Activated CD4-positive, CD25-positive, alpha-beta regulatory T cell treated with anti-CD3 and anti-CD28 coated beads, Interleukin-2, amount 50 U/mL, for 24 hours (primary cell): ENCODE data around the gene DNMBP.
"Not testable (repeated sequence)": the region's sequence is repeated elsewhere in the genome, so short reads cannot be mapped to it uniquely, and the experiment has no call there.

ENCODE experiments used
- ATAC-seq, 2 donors: fragments of 150-1000 bp; cut with Tn5 transposase; one replicate each; pipeline ENCODE4 v1.10.0; 2021; ENCODE audit warnings: mild to moderate bottlenecking in 1 of 2, moderate library complexity in 1 of 2

DNMBP gene

GRCh38 chr10:99953510-99953909 is 56.2 kb downstream of the DNMBP start:
- not testable (repeated sequence) for ATAC-seq

DNA sequence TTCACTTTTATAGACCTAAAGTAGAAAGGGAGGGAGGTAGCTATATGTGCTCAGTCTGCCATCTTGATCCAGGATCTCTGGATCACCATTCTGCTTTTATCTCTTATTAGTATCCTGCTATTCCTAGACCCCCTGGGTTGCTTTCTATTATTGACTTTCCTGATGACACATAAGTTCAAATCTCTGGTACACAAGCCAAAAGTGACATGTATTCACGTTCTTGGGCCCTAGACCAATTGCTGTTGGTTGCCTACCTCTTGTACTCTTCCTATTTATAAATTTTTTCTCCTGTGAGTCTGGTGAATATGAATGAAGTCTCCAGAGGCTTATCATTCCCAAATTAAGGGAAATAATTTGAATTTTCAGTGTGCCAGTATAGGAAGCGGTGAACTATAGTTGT is 56.9 kb downstream of the DNMBP start:
- no peak for ATAC-seq

DNA sequence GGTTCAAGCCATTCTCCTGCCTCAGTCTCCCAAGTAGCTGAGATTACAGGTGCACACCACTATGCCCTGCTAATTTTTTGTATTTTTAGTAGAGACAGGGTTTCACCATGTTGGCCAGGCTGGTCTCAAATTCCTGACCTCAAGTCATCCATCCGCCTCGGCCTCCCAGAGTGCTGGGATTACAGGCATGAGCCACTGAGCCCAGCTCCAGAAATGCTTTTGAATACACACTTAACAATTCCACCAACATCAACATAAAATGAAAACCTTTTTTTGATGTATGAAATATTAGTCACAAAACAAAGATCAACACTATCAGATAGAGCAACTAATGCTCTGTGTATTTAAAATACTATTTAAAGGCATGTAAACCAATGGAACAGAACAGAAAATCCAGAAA is 63.7 kb downstream of the DNMBP start:
- ATAC-seq: not testable (repeated sequence)

GRCh38 chr10:99945263-99945662 is 64.5 kb downstream of the DNMBP start:
- no peak for ATAC-seq

DNA sequence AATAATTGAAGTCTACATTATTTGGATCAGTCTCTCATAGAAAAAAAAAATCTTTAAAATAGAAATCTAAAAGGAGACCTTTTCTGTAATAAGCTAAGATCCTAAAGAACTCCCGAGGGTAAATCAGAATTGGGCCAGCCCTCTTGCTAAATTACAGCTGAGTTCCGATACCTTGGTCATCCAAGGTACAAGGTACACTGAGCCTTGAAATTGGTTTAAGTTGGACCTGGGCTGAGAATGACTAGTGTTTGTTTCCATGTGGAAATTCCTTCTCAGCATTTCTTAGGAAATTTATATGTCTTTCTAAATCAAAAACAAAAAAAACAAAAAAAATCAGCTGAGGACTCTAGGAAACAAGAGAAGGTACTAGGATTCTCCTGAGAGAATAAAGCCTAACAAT is 64.9 kb downstream of the DNMBP start:
- ATAC-seq: no peak

GRCh38 chr10:99943908-99944307 is 65.8 kb downstream of the DNMBP start:
- no peak for ATAC-seq

DNA sequence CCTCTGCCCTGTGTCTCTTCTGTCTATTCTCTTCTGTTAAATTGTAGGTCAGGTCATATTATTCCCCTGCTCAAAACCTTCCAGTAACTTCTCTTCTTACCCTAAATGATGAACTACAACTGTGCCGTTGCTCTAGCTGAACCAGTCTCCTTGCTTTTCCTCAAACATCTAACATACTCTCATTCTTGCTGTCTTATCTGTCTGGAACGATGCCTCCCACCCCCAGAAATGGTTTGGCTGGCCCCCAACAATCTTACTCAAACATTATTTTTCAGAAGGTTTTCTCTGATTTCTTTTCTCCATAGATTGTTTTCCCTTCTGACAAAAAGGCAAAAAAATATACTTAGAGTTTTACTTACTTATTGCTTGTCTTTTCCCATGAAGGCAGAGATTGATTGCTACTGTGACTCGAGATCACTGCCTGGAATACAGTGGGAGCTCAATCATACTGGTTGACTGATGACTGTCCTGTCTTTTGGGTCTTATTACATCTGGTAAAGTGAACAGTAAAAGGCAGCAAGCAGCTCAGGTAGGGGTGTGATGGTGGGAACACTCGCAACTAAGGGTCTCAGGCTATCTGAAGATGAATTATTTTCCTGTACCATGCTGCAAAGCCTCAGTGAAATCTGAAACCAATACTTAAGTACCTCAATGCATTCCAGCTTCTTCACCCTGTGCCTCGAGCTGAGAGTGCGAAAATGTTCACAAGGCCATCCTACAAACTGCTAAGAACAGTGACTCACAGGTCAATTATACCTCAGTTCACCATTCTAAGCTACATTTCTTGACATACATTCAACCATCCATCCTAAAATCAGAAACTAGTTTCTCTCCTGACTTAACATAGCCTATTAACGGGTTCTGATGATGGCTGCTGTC is 67.6 kb downstream of the DNMBP start:
- no peak for ATAC-seq

GRCh38 chr10:99938563-99938962 is 71.2 kb downstream of the DNMBP start:
- peak; percentile 38 to 48 for ATAC-seq

DNA sequence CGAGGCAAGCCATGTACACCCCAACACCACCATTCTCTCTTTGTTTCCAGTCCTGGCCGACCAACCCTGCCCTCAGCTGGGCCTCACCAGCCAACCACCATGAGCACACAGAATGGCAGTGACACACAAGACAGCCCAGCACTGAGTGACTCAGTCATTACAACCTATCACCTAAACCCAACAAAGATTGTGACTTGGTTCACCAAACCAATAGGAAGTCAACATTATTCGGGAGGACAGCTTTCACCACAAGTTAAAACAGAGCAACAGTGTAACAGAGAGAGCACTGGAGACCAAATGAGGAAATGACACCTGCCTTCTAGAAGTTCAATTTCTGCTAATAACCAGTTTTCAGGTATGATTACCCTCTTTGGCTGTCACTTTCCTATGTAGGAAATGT is 72.1 kb downstream of the DNMBP start:
- ATAC-seq: peak in 1 of 2 donors; percentile 36

GRCh38 chr10:99932203-99932957 is 77.4 kb downstream of the DNMBP start:
- ATAC-seq: not testable (repeated sequence)

DNA sequence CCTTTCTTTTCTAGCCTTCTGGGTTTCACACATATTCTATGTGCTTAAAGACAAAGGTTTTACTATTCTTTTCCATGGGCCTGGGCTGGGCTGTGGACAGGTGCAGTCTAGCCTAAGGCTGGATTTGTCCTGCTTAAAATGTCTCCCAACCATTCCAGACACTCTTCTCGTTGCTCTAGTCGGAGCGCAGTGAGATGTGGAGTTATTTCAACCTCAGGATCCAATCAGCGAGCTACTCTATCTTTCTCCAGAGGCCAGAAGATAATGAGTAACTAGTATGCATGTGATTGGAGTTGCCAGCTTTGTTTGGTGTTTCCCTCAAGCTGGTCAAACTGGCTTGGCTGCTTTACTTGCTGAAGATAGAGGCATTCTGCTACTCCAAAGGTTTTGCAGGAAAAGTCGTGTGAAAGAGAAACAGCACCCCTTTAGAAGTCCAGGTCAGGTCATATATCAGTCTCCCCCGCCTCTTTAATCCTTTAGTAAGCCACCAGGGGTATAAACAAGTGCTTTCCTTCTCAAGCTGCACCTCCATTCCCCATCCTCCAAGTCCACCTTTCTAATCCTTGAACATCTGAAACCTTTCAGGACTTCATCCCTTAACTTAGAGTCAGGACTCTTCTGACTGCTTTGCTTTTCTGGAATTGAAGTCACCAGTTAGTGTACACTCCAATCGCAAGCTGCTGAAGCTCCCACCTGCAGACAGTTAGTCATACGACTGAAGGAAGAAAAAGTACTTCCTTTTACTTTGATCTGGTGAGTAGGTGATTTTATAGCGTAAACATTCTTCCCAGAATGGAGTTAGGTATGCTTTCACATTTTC is 78.8 kb downstream of the DNMBP start:
- ATAC-seq: no peak

DNA sequence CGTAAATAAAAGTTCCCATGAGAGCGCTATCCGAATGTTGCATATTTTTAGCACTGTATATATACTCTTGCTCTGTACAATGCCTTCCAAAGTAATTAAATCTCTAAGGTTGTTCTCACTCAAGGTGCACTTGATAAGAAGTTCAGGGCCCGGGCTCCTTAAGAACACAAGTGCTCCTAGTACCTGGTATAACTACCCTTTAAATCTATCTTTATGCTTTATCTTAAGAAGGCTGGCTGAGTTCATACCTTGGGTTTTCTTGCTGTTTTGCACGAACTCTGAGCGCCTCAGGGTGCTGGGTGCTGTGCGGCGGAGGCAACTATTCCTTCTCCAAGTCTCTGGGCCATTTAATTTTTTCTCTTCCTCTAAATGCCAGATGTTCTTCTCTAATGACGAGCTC is 80.4 kb downstream of the DNMBP start:
- no peak for ATAC-seq

DNA sequence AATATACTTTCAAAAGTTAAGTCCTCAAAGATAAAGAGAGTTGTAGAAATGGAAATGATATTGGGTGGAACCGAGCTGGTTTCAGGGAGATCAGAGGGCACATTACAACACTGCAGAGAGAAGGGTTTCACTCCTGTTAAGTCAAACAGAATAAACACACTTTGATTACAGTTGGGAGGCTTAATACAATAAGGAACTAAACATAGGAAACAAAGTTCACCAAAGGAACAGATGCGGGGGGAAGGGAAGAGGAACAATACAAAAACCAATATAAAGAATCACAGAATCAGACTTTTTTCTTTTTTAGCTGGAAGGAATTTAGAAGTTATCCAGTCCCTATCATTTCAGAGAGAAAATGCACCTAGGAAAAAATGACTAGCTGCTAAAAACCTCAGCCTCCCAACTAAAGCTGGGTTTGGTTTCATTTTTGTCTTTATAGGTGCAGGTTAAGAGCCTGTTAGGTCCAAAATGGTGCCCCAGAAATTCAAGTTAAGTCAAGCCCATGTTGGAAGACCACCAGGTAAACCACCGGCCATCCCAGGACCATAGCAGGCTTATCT is 81.9 kb downstream of the DNMBP start:
- no peak for ATAC-seq

DNA sequence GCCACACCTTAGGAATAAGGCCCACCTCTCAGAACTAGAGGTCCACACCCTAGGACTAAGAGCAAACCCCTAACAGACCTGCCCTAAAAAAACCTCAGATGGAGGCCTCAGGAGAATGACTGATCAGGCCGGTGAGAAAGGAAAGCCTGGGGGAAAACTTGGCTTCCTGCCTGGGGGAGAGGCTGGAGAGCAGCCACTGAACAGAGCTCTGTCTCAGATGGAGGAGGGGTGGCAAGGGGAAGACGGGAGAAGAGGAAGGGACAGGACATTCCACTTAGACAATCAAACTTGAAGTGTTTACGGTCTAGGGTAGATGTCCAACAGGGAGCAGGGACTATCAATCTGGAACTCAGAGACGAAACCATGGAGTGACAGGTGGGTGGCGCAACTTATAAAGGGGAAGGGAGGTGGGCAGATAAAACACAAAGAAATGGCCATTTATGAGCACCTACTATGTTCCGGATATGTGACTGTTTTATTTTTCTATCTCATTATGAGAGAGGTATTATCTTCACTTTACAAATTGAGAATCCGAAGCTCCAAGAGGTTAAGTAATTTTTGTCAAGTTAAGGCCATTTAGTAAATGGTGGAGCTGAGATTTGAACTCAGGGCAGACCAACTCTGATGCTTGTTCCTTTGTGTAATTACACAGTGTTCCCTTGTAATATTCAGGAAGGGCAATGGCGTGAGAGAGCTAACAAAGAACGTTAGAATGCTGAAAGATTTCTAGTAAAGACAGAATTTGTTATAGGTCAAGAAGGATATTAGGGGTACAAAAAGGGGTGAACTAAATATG is 82.6 kb downstream of the DNMBP start:
- no peak for ATAC-seq

- no peak for ATAC-seq
These were observed 85.1 kb downstream of the DNMBP start for GRCh38 chr10:99924451-99925255.

DNA sequence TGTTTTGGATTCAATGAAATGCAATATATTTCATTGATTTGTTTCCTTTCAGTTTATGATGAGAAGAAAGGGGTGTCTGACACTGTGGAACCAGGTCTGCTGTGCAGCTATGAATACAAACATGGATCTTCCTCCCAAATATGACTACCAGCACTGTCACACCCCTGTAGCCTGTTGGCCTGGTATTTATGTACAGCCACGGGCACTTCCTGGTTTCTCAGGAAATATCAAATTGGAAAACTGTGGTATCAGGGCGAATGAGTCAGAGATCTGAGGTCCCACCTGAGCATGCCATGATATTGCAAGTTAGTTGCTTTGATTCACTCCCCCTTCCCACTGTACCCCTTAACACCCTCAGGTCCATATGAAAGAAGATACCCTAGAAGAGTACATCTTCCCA is 87.8 kb downstream of the DNMBP start:
- no peak for ATAC-seq

- ATAC-seq: no peak
These were observed 88.8 kb downstream of the DNMBP start for GRCh38 chr10:99920901-99921300.

GRCh38 chr10:99920486-99920885 is 89.3 kb downstream of the DNMBP start:
- no peak for ATAC-seq

DNA sequence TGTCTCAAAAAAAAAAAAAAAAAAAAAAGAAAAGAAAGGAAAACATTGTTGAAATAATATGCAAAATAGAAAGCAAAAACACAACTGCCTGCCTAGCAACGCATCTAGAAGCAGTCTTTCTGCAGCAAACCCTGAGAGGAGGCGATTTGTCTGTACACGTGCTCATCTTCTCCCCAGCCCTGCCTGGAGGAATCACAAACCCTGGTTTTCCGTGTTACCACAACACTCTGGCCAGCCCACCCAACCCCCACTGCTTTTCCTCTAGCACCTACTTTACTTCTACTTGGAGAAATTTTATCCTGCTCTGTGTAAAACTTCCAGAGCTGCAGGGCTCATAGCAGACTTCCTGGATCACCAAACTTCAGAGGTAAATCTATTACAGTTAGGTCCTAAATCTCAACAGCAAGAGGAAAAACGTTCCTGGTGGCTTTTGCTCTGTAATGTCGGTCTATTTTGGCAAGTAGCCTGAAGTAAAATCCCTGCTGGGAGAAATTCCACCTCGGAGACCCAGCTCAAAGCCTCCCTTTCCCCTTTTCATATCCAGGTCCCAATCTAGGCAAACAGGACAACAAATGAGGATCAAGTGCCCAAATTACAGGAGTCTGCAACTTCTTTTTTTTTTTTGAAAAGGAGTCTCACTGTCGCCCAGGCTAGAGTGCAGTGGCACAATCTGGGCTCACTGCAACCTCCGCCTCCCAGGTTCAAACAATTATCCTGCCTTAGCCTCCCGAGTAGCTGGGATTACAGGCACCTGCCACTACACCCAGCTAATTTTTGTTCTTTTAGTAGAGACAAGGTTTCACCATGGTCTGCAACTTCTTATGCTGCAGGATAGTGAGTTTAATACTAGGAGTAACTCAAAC is 91.6 kb downstream of the DNMBP start:
- ATAC-seq: no peak

DNA sequence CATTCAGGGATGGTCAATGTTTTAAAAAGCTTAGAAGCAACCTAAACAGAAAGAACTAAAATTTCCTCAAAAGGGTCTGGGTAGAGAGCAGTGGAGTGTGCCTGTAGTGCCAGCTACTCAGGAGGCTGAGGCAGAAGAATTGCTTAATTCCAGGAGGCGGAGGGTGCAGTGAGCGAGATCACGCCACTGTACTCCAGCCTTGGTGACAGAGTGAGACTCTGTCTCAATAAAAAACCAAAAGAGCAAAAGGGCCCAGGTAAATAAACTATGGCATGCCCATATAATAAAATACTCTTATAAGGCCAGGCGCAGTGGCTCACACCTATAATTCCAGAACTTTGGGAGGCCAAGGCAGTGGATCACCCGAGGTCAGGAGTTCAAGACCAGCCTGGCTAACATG is 93.0 kb downstream of the DNMBP start:
- no peak for ATAC-seq
